ENCODE results near the gene DNAJC8. TPM values are rescaled to one million over a fixed set of nuclear protein-coding genes. Genes with fewer than 3 reads are reported as not detected.

Gene DNAJC8
- total and polyA plus RNA-seq, 2 of the 8 experiments (the other 6 are each of a cell fraction or from before 2014, with no cell fraction given): 116 to 134 TPM

- Histone ChIP-seq H2AFZ (ENCODE audit: low read length) (no peak overlapping the region), H3K56ac (replicated peaks; ENCODE audit: insufficient read length, low read depth, low read length) (no peak overlapping the region), H3K14ac (ENCODE audit: insufficient read length) (no peak overlapping the region), H3K9ac (replicated peaks in 1 of 4; ENCODE audit: extremely low read depth in 1 of 4, low read depth in 3 of 4, low read length in 3 of 4) (no peak overlapping the region), H4K91ac (replicated peaks; ENCODE audit: insufficient read length, low read length) (no peak overlapping the region), H3K18ac (ENCODE audit: extremely low read depth, low read length) (no peak overlapping the region), H4K5ac (ENCODE audit: insufficient read length, low read depth, low read length) (no peak overlapping the region), H3K9me3 (ENCODE audit: insufficient read depth in 2 of 2, low read depth in 1 of 2, low read length in 1 of 2) (no peaks in the 10 kb centered on the region), H2BK120ac (replicated peaks; ENCODE audit: low read depth, low read length) (no peak overlapping the region), H3K36me3 (ENCODE audit: control insufficient read depth in 2 of 4, insufficient read depth in 4 of 4, low read length in 3 of 4) (no peaks in the 10 kb centered on the region), H2AK5ac (ENCODE audit: low read depth, low read length) (no peak overlapping the region), H2BK5ac (ENCODE audit: low read depth, low read length) (no peak overlapping the region), H3K27me3 (replicated peaks in 1 of 4; ENCODE audit: control insufficient read depth in 3 of 4, extremely low read depth in 1 of 4, insufficient read depth in 3 of 4, low read length in 3 of 4) (no peaks in the 10 kb centered on the region), H3K4me2 (ENCODE audit: insufficient read depth in 1 of 2, low read depth in 2 of 2, low read length in 2 of 2) (no peak overlapping the region), H3K79me1 (ENCODE audit: low read depth, low read length) (no peaks in the 10 kb centered on the region), H4K8ac (ENCODE audit: extremely low read depth, insufficient read depth, low read length) (no peak overlapping the region; the same call in 1 of the 2 replicates), H3K79me2 (ENCODE audit: control insufficient read depth in 1 of 2, insufficient read depth in 2 of 2, low read length in 2 of 2) (no peaks in the 10 kb centered on the region), H4K20me1 (replicated peaks in 1 of 2; ENCODE audit: control insufficient read depth in 1 of 2, insufficient read depth in 2 of 2, low read length in 2 of 2) (no peaks in the 10 kb centered on the region), H2BK20ac (ENCODE audit: low read length) (no peak overlapping the region), H3K4me3 (ENCODE audit: extremely low read depth in 1 of 4, insufficient read depth in 2 of 4, low read depth in 3 of 4, low read length in 4 of 4) (no peak overlapping the region), H2BK12ac (ENCODE audit: low read depth, low read length) (no peak overlapping the region), H2BK15ac (ENCODE audit: low read length) (no peak overlapping the region), H3K27ac (ENCODE audit: low read depth, low read length) (no peak overlapping the region), H3K23me2 (ENCODE audit: low read depth, low read length) (no peaks in the 10 kb centered on the region), H3K4ac (replicated peaks; ENCODE audit: insufficient read length, low read depth, low read length) (no peak overlapping the region), H3K23ac (ENCODE audit: insufficient read length) (no peak overlapping the region), H3K4me1 (replicated peaks in 1 of 4; ENCODE audit: control insufficient read depth in 3 of 4, insufficient read depth in 4 of 4, low read length in 3 of 4) (peaks cover 0 to 3% (median 0%) of the 10 kb centered on the region in 4 experiments; a peak in 1 of 7 replicates)
- FAIRE-seq: no peak
- ChIA-PET POLR2A (ENCODE audit: partially characterized antibody) (no interaction called here), CTCF (ENCODE audit: partially characterized antibody) (no interaction called here)
- no peak for DNase-seq (ENCODE audit: low read depth in 1 of 2, low spot score in 2 of 2)
- 91% methylated on average over 12 of the region's 12 CpGs; no CpG with 5 or more reads in 1 of the 2 experiments for WGBS, 2 experiments (ENCODE audit: extremely low coverage in 1 of 2, insufficient coverage in 1 of 2, insufficient read length in 1 of 2, insufficient replicate concordance in 2 of 2, low coverage in 1 of 2, low lambda C conversion rate in 2 of 2, missing lambda C conversion rate in 1 of 2)
- TF ChIP-seq SIX5 (IDR thresholded peaks at IDR 0.05; ENCODE audit: low read depth, low read length) (no peak), JUND (IDR thresholded peaks at IDR 0.05; ENCODE audit: low read length) (no peak), ATF2 (IDR thresholded peaks at IDR 0.05; ENCODE audit: low read length) (no peak), SAP30 (IDR thresholded peaks at IDR 0.05; ENCODE audit: insufficient read depth, insufficient replicate concordance, low read length) (no peak), TBP (IDR thresholded peaks at IDR 0.05; ENCODE audit: low read depth, low read length) (no peak), SP1 (IDR thresholded peaks at IDR 0.05; ENCODE audit: low read depth, low read length) (no peak)
- TF ChIP-seq, protein P1, sequence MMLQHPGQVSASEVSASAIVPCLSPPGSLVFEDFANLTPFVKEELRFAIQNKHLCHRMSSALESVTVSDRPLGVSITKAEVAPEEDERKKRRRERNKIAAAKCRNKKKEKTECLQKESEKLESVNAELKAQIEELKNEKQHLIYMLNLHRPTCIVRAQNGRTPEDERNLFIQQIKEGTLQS (IDR thresholded peaks at IDR 0.05; ENCODE audit: insufficient read depth, low read depth, low read length): no peak
- TF ChIP-seq, protein P2, sequence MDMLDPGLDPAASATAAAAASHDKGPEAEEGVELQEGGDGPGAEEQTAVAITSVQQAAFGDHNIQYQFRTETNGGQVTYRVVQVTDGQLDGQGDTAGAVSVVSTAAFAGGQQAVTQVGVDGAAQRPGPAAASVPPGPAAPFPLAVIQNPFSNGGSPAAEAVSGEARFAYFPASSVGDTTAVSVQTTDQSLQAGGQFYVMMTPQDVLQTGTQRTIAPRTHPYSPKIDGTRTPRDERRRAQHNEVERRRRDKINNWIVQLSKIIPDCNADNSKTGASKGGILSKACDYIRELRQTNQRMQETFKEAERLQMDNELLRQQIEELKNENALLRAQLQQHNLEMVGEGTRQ (IDR thresholded peaks at IDR 0.05; ENCODE audit: low read length): no peak
Observed at GRCh38 chr1:28180306-28181305, 52.2 kb downstream of the DNAJC8 start.
